Measurements from ENCODE around the gene IQCE. TPM values are rescaled to one million over a fixed set of nuclear protein-coding genes. Genes with fewer than 3 reads are reported as not detected.

Gene IQCE
- polyA plus RNA-seq, 3 donors = 1.8 to 8.4 (median 3.0) TPM

GRCh38 chr7:2640482-2640830 is 81.7 kb downstream of the IQCE start:
- Mint-ChIP-seq H3K36me3 (peaks cover 24 to 39% of the 10 kb centered on the region in 2 donors), H3K4me3 (no peak overlapping the region), H3K4me1 (peaks cover 79% of the 10 kb centered on the region), H3K27me3 (ENCODE audit: low read depth in 3 of 3) (peaks cover 0 to 4% (median 0%) of the 10 kb centered on the region in 3 donors), H3K27ac (peak overlapping the region in 5 of 7 donors; percentile 80 to 87 (median 86)), H3K9me3 (peaks cover 0 to 2% (median 0%) of the 10 kb centered on the region in 7 donors)
- no peaks in the 10 kb centered on the region for H3K9me3 ChIP-seq (replicated peaks in 1 of 2; ENCODE audit: control insufficient read depth in 1 of 2, insufficient read depth in 1 of 2, low read length in 2 of 2)
- TF ChIP-seq CTCF (IDR thresholded peaks at IDR 0.05) = no peak
- H3K9ac ChIP-seq (ENCODE audit: insufficient read depth, low read length, poor library complexity, severe bottlenecking) = no peak overlapping the region
- peaks cover 98% of the 10 kb centered on the region for H3K79me2 ChIP-seq (ENCODE audit: insufficient read depth, low read length)
- H3K36me3 ChIP-seq (replicated peaks in 1 of 2; ENCODE audit: control insufficient read depth in 1 of 2, insufficient read depth in 2 of 2, low read length in 2 of 2) = peaks cover 3 to 9% of the 10 kb centered on the region in 2 donors
- H3K27ac ChIP-seq (ENCODE audit: low read depth in 1 of 2, low read length in 2 of 2) = peak overlapping the region in 1 of 2 donors; percentile 63
- intact Hi-C loops (cut with micrococcal nuclease) = loop anchor here in 1 of 2 donors (5.0 kb wide), 1 partner anchor 33 kb away; no protein-coding TSS in a partner anchor
- H4K20me1 ChIP-seq (ENCODE audit: insufficient read depth, low read length) = peaks cover 68% of the 10 kb centered on the region
- no peak for DNase-seq
- peaks cover 91 to 92% of the 10 kb centered on the region in 2 donors for H3K4me1 ChIP-seq (ENCODE audit: control insufficient read depth in 1 of 2, insufficient read depth in 2 of 2, low read length in 2 of 2)
- no peak overlapping the region for H2AFZ ChIP-seq (ENCODE audit: insufficient read depth, low read depth, low read length, poor library complexity, severe bottlenecking)
- WGBS (ENCODE audit: insufficient coverage) = 82% methylated on average over 12 of the region's 12 CpGs
- peak overlapping the region; percentile 63 for H3K4me2 ChIP-seq (replicated peaks; ENCODE audit: extremely low read depth, low read length, poor library complexity, severe bottlenecking)
- H3K4me3 ChIP-seq (replicated peaks in 1 of 3; ENCODE audit: low read depth in 2 of 3, low read length in 3 of 3) = peak overlapping the region in 1 of 3 experiments; percentile 40
- H3K27me3 ChIP-seq (ENCODE audit: control insufficient read depth in 2 of 2, insufficient read depth in 2 of 2, low read length in 2 of 2) = no peaks in the 10 kb centered on the region

GRCh38 chr7:2640846-2641316 is 82.1 kb downstream of the IQCE start:
- Mint-ChIP-seq H3K4me1 (peaks cover 79% of the 10 kb centered on the region), H3K27ac (peak overlapping the region; percentile 80 to 93 (median 86)), H3K4me3 (peak overlapping the region; percentile 64 to 67), H3K27me3 (ENCODE audit: low read depth in 3 of 3) (peaks cover 0 to 2% (median 0%) of the 10 kb centered on the region in 3 donors), H3K9me3 (peaks cover 0 to 2% (median 0%) of the 10 kb centered on the region in 7 donors), H3K36me3 (peaks cover 20 to 38% of the 10 kb centered on the region in 2 donors)
- DNase-seq = no peak
- Histone ChIP-seq H3K4me3 (replicated peaks in 1 of 3; ENCODE audit: low read depth in 2 of 3, low read length in 3 of 3) (peak overlapping the region in 1 of 3 experiments; percentile 40), H3K79me2 (ENCODE audit: insufficient read depth, low read length) (peaks cover 98% of the 10 kb centered on the region), H3K27me3 (ENCODE audit: control insufficient read depth in 2 of 2, insufficient read depth in 2 of 2, low read length in 2 of 2) (no peaks in the 10 kb centered on the region), H3K4me2 (replicated peaks; ENCODE audit: extremely low read depth, low read length, poor library complexity, severe bottlenecking) (peak overlapping the region; percentile 63), H3K27ac (ENCODE audit: low read depth in 1 of 2, low read length in 2 of 2) (peak overlapping the region; percentile 63 to 71), H2AFZ (ENCODE audit: insufficient read depth, low read depth, low read length, poor library complexity, severe bottlenecking) (no peak overlapping the region), H3K4me1 (ENCODE audit: control insufficient read depth in 1 of 2, insufficient read depth in 2 of 2, low read length in 2 of 2) (peaks cover 91 to 92% of the 10 kb centered on the region in 2 donors), H4K20me1 (ENCODE audit: insufficient read depth, low read length) (peaks cover 68% of the 10 kb centered on the region), H3K9me3 (replicated peaks in 1 of 2; ENCODE audit: control insufficient read depth in 1 of 2, insufficient read depth in 1 of 2, low read length in 2 of 2) (no peaks in the 10 kb centered on the region), H3K9ac (ENCODE audit: insufficient read depth, low read length, poor library complexity, severe bottlenecking) (peak overlapping the region; percentile 15), H3K36me3 (replicated peaks in 1 of 2; ENCODE audit: control insufficient read depth in 1 of 2, insufficient read depth in 2 of 2, low read length in 2 of 2) (peaks cover 3 to 8% of the 10 kb centered on the region in 2 donors)
- WGBS (ENCODE audit: insufficient coverage) = 79% methylated on average over 6 of the region's 9 CpGs
- intact Hi-C loops (cut with micrococcal nuclease) = loop anchor here in 1 of 2 donors (5.0 kb wide), 1 partner anchor 34 kb away; no protein-coding TSS in a partner anchor
- no peak for TF ChIP-seq CTCF (IDR thresholded peaks at IDR 0.05)

All from CD14-positive monocyte (primary cell).